Transverse colon (tissue), 4 donors: Measurements from ENCODE around the gene GABBR2. TPM values are rescaled to one million over a fixed set of nuclear protein-coding genes. Genes with fewer than 3 reads are reported as not detected.

ENCODE experiments used
- DNase-seq: peaks from one replicate; pipeline ENCODE4 v3.0.0-alpha.2; 2019
- H3K27ac ChIP-seq, 4 donors: fragments of 200-600 bp; sonication (generic); 2 replicates each; pipeline ENCODE4 v1.5.1; 2016 to 2018; ENCODE audit warnings: inconsistent platforms in 4 of 4
- H3K27me3 ChIP-seq: fragments of 200-600 bp; sonication (generic); 2 replicates; pipeline ENCODE4 v1.5.1; 2017; ENCODE audit warnings: inconsistent platforms
- H3K36me3 ChIP-seq, 4 donors: fragments of 200-600 bp; sonication (generic); 2 replicates each; pipeline ENCODE4 v1.5.1; 2017 to 2019; ENCODE audit warnings: inconsistent platforms in 4 of 4
- H3K4me1 ChIP-seq, 4 donors: fragments of 200-600 bp; sonication (generic); 2 replicates each; pipeline ENCODE4 v1.5.1; 2017 to 2020; ENCODE audit warnings: inconsistent platforms in 4 of 4
- H3K4me3 ChIP-seq, 4 donors: fragments of 200-600 bp; sonication (generic); 1 replicate in 1 of 4; 2 replicates in 3 of 4; pipeline versions ENCODE4 v1.5.1 to v1.6.1; 2017 to 2019; ENCODE audit warnings: inconsistent platforms in 4 of 4
- H3K9me3 ChIP-seq, 2 donors: fragments of 200-600 bp; sonication (generic); 2 replicates each; pipeline ENCODE4 v1.5.1; 2017 to 2019; ENCODE audit warnings: inconsistent platforms in 2 of 2
- EP300 ChIP-seq: sonication (generic); formaldehyde crosslinking; IDR thresholded peaks from one replicate; pipeline ENCODE4 v1.6.1; 2017; ENCODE audit warnings: antibody characterized with exemption, low read depth
- POLR2A ChIP-seq: fragments of 450-650 bp; IDR thresholded peaks from one replicate; pipeline ENCODE4 v1.6.1; 2016; ENCODE audit warnings: antibody characterized with exemption, mild to moderate bottlenecking, moderate library complexity
- POLR2AphosphoS5 ChIP-seq, 3 donors: sonication (generic); formaldehyde crosslinking; IDR thresholded peaks; one replicate each; pipeline ENCODE4 v1.6.1; 2016; ENCODE audit warnings: antibody characterized with exemption in 3 of 3
- WGBS, 2 donors: methylation state at CpG; one replicate each; pipeline ENCODE4 v1.1.5; 2018; ENCODE audit warnings: low coverage in 1 of 2; 5-methylcytosine and 5-hydroxymethylcytosine counted together
- in situ Hi-C, 4 donors: fragments of 200-750 bp; cut with MboI; loops; one replicate each; pipeline versions ENCODE4 v1.15.0 to v1.15.1; 2017; ENCODE audit warnings: low sequenced_read_pairs in 3 of 4, low pct_ligation_motif_present in 1 of 4, low pct_unique_long_range_greater_than_20kb in 1 of 4
- intact Hi-C: fragments of 100-400 bp; cut with DNase I; formaldehyde crosslinking; loops from one replicate; pipeline ENCODE4 v1.15.1; 2023; ENCODE audit warnings: low total_unique reads
- total RNA-seq, 4 donors: library from RNA; depleted of rRNA; stranded (reverse); fragments of >200 nt; gene quantifications; one replicate each; pipeline ENCODE4 v1.1.0, GENCODE V29; 2016
- TF ChIP-seq, protein P1 (sequence below), 5 experiments: fragments of 200-600 bp in 3 of 5; fragments of 450-650 bp in 2 of 5; sonication (generic) in 3 of 5; IDR thresholded peaks; 1 replicate in 2 of 5; 2 replicates in 3 of 5; pipeline ENCODE4 v1.5.1; 2016 to 2017; ENCODE audit warnings: antibody characterized with exemption in 5 of 5, inconsistent platforms in 3 of 5, mild to moderate bottlenecking in 2 of 5, moderate library complexity in 1 of 5

The GABBR2 gene
- total RNA-seq, 4 donors from 2014 or later, result not detected

DNA sequence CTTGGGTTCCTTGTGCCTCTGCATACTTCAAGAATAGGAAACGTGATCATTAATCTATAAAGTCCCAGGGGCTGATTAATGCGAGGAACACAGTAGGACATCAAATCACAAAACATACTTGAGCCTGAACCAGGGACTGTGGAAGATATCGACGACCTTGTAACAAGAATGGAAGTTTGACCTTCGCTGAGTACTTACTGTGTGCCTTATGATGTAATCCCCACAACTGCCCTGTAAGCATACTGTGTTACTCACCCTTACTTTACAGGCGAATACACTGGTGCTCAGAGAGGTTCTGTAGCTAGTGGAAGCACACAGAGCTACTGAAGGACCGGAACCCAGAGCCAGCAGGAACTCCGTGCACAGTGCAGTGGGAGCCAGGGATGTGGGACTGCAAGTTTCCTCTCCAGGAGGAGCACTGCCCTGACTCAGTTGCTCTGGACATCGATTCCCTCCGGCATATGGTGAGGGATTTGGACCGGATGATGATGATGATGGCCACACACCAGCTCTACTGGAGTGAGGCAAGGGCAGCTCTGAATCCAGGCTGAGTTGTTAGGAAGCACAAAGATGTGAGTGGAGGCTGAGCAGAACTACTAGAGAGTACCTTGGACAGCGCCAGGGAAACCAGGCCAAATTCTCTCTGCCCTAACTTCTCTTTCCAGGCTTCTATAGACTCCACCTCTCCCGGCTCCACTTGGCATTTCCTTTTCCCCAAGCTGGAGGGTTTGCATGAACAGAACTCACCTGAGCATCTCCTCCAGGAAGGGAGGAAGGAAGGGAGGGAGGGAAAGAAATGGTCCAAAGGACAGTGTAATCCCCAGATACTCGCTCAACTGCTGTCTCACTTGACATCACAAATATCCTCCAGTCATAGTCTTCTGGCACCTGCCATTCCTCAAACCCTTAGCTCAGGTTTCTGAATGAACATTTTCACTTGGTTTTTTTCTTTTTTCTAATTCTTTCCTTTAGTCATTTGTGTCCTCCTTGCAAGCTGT lies 1.5 kb upstream of the GABBR2 start:
- in situ Hi-C loops (no loop called here), intact Hi-C loops (no loop called here)
- Histone ChIP-seq H3K27me3 (peaks cover 69% of the 10 kb centered on the region), H3K9me3 (no peaks in the 10 kb centered on the region), H3K4me1 (peaks cover 0 to 17% (median 10%) of the 10 kb centered on the region in 4 donors), H3K36me3 (no peaks in the 10 kb centered on the region), H3K4me3 (no peak overlapping the region), H3K27ac (no peak overlapping the region)
- TF ChIP-seq, protein P1, sequence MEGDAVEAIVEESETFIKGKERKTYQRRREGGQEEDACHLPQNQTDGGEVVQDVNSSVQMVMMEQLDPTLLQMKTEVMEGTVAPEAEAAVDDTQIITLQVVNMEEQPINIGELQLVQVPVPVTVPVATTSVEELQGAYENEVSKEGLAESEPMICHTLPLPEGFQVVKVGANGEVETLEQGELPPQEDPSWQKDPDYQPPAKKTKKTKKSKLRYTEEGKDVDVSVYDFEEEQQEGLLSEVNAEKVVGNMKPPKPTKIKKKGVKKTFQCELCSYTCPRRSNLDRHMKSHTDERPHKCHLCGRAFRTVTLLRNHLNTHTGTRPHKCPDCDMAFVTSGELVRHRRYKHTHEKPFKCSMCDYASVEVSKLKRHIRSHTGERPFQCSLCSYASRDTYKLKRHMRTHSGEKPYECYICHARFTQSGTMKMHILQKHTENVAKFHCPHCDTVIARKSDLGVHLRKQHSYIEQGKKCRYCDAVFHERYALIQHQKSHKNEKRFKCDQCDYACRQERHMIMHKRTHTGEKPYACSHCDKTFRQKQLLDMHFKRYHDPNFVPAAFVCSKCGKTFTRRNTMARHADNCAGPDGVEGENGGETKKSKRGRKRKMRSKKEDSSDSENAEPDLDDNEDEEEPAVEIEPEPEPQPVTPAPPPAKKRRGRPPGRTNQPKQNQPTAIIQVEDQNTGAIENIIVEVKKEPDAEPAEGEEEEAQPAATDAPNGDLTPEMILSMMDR (IDR thresholded peaks at IDR 0.05), result no peak
- TF ChIP-seq POLR2AphosphoS5 (IDR thresholded peaks at IDR 0.05), result no peak
- TF ChIP-seq EP300, result no peak
- TF ChIP-seq POLR2A, result no peak
- WGBS, 2 donors, result 44 to 67% methylated on average over 2 to 14 of the region's 14 CpGs
- DNase-seq, result no peak

DNA sequence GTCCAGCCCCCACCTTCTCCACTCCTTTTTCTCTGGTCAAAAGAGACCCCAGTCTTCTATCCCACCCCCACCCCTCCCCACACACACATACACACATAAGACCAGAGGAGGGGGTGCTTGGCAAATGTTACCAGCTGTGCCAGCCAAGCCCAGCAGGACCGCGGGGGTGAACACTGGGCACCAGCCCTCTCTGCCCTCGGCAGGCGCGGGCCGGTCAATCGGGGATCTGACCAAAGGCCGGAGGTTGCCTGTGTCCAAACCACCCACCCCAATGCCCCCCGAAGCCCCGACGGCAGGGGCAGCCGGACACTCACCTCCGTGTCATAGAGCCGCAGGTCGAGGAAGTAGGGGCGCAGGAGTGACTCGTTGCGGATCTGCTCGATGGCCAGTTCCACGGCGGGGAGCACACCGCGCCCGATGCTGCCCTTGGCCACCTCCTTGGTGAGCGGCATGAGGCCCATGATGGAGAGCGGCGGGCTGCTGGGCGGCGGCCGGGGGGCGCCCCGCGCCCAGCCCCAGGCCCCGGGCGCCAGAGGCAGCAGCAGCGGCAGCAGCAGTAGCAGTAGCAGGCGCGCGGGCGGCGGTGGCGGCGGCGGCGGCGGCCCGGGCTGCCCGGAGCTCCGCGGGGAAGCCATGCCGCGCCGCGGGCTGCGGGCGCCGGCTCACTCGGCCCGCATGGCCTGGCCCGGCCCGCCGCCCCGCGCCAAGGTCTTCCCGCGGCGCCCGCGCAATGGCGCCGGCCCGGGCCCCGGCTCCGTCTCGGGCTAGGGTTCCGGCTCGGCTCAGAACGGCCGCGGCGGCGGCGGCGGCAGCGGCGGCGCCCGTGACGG lies 417 bp downstream of the GABBR2 start:
- peaks cover 0 to 17% (median 10%) of the 10 kb centered on the region in 4 donors for H3K4me1 ChIP-seq
- no peak for DNase-seq
- in situ Hi-C loops, result no loop called here
- intact Hi-C loops, result no loop called here
- H3K27ac ChIP-seq, result no peak overlapping the region
- TF ChIP-seq POLR2AphosphoS5 (IDR thresholded peaks at IDR 0.05) (no peak), EP300 (no peak), POLR2A (no peak)
- TF ChIP-seq, protein P1 (IDR thresholded peaks at IDR 0.05), result no peak
- no peaks in the 10 kb centered on the region for H3K9me3 ChIP-seq
- no peaks in the 10 kb centered on the region for H3K36me3 ChIP-seq
- H3K4me3 ChIP-seq, result peak overlapping the region in 3 of 4 donors; percentile 15 to 40 (median 21)
- WGBS, 2 donors, result 15% methylated on average over 31 of the region's 89 CpGs; no CpG with 5 or more reads in 1 of the 2 donors
- H3K27me3 ChIP-seq, result peaks cover 88% of the 10 kb centered on the region

DNA sequence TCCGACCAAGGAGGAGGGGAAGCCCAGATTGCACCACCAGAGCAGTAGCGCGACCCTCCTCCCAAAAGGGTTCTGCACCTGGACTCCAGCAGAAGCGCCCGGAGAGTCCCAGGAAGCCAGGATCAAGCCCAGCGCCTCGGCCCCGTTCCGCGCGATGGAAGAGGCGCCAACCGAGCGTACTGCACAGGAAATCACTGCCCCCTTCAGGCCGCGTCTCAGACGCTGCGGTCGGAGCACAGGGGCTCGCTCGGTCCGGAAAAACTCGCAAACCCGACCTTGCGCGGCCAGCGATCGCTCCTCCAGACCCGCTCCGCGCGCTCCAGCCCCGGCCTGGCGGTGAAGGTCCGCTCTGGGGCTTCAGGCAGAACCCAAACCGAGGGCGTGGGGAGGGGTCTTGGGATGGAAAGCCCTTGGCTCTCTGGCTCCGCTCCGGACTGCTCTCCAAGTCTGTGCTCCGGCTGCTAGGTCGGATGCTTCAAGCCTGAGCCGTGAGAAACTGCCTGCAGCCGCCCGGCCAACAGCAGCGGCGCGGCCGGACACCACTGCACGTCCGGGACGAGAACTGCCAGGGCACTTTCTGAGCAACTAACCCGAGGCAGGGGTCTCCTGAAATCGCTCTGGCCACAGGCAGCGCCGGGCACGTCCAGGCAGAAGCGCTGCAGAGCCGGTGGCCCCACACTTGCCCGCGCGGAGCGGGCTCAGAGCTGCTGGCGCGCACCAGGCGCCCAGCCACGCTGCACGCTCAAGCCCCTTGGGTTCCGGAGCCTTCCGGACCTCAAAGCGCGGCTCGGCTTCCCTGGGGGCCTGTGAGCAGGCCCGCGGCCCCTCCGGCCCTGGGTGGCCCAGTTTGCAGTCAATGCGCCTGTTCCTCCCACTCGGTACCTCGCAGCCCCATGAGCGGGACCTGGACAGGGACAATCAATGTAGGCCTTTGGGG lies 1.3 kb downstream of the GABBR2 start:
- Histone ChIP-seq H3K4me3 (no peak overlapping the region), H3K27me3 (peaks cover 96% of the 10 kb centered on the region), H3K27ac (no peak overlapping the region), H3K4me1 (peaks cover 0 to 17% (median 10%) of the 10 kb centered on the region in 4 donors), H3K36me3 (no peaks in the 10 kb centered on the region), H3K9me3 (no peaks in the 10 kb centered on the region)
- in situ Hi-C loops (no loop called here), intact Hi-C loops (no loop called here)
- TF ChIP-seq POLR2A (no peak), POLR2AphosphoS5 (IDR thresholded peaks at IDR 0.05) (no peak), EP300 (no peak)
- TF ChIP-seq, protein P1 (IDR thresholded peaks at IDR 0.05), result peak in 2 of 5 experiments; percentile 14 to 16
- WGBS, 2 donors, result 13% methylated on average over 48 of the region's 79 CpGs; no CpG with 5 or more reads in 1 of the 2 donors
- DNase-seq, result no peak
